ENCODE data around the gene UBXN1.

GRCh38 chr11:62694455-62695167, 15.7 kb upstream of the UBXN1 start:
- no peak for TF ChIP-seq EZH2 (IDR thresholded peaks at IDR 0.05; ENCODE audit: low read length, missing control alignments)
- TF ChIP-seq, protein P1, sequence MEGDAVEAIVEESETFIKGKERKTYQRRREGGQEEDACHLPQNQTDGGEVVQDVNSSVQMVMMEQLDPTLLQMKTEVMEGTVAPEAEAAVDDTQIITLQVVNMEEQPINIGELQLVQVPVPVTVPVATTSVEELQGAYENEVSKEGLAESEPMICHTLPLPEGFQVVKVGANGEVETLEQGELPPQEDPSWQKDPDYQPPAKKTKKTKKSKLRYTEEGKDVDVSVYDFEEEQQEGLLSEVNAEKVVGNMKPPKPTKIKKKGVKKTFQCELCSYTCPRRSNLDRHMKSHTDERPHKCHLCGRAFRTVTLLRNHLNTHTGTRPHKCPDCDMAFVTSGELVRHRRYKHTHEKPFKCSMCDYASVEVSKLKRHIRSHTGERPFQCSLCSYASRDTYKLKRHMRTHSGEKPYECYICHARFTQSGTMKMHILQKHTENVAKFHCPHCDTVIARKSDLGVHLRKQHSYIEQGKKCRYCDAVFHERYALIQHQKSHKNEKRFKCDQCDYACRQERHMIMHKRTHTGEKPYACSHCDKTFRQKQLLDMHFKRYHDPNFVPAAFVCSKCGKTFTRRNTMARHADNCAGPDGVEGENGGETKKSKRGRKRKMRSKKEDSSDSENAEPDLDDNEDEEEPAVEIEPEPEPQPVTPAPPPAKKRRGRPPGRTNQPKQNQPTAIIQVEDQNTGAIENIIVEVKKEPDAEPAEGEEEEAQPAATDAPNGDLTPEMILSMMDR (conservative IDR thresholded peaks at IDR 0.05 in 1 of 2, IDR thresholded peaks at IDR 0.05 in 1 of 2; ENCODE audit: low read depth in 1 of 2, low read length in 2 of 2): peak; percentile 84 to 88
